Right cardiac atrium (tissue), 5 donors: ENCODE measurements around the gene ALS2CL. TPM values are rescaled to one million over a fixed set of nuclear protein-coding genes. Genes with fewer than 3 reads are reported as not detected.

Experiments
- ATAC-seq, 2 donors: fragments of 200-7000 bp; cut with Tn5 transposase; one replicate each; pipeline versions ENCODE4 v1.8.0 to v1.9.1; 2020; ENCODE audit warnings: moderate library complexity in 2 of 2, mild to moderate bottlenecking in 1 of 2
- DNase-seq, 3 donors: peaks; one replicate each; pipeline ENCODE4 v3.0.0-alpha.2; 2020
- H3K27ac ChIP-seq: one replicate; pipeline ENCODE4 v1.5.1; 2013; ENCODE audit warnings: mild to moderate bottlenecking, low read length, control low read depth, moderate library complexity
- H3K27me3 ChIP-seq: one replicate; pipeline ENCODE4 v1.6.1; 2013; ENCODE audit not compliant: control insufficient read depth, insufficient read depth
- H3K4me1 ChIP-seq: one replicate; pipeline ENCODE4 v1.6.1; 2013; ENCODE audit warnings: low read length; ENCODE audit not compliant: control insufficient read depth, insufficient read depth
- H3K4me3 ChIP-seq: one replicate; pipeline ENCODE4 v1.5.1; 2013; ENCODE audit warnings: low read length, control low read depth
- H3K9me3 ChIP-seq: one replicate; pipeline ENCODE4 v1.6.1; 2013; ENCODE audit warnings: low read length; ENCODE audit not compliant: control insufficient read depth
- WGBS: extraction: QIAGEN DNeasy Blood & Tissue Kit; methylation state at CpG from one replicate; pipeline ENCODE4 v1.1.7; 2013; 5-methylcytosine and 5-hydroxymethylcytosine counted together
- intact Hi-C, 4 donors: fragments of 100-400 bp; cut with DNase I; formaldehyde crosslinking; loops; one replicate each; pipeline versions ENCODE4 v1.11.0 to v1.14.0; 2022 to 2023
- polyA plus RNA-seq: library from polyadenylated mRNA; stranded (reverse); fragments of 200-250 nt; gene quantifications from one replicate; pipeline ENCODE4 v1.2.3, GENCODE V29; 2013
- total RNA-seq, 4 donors: library from RNA; stranded (reverse); fragmentation: NEBNext Ultra II Directional; extraction: Animal tissue kit (Norgen Biotek cat#: 25700); gene quantifications; one replicate each; pipeline ENCODE4 v1.2.1, GENCODE V29; 2021
- donor health status: healthy with polysubstance abuse.
- donor health status: DM: no; HTN: yes; CAD: no.
- donor health status: DM: no; HTN: no; CAD: no.
- donor health status: DM: no; HTN: yes; CAD: no; lungs with severe emphysema.
- donor health status: DM: yes; HTN: yes; CAD: no.

Gene ALS2CL
- total and polyA plus RNA-seq, 5 donors, result 16.1 to 33.1 (median 18.8) TPM

- H3K27ac ChIP-seq, result no peak overlapping the region
- intact Hi-C loops, result no loop called here
- H3K9me3 ChIP-seq, result no peaks in the 10 kb centered on the region
- DNase-seq, result no peak
- no peaks in the 10 kb centered on the region for H3K27me3 ChIP-seq
- ATAC-seq, result no peak
- 80% methylated on average over 2 of the region's 2 CpGs for WGBS
- no peak overlapping the region for H3K4me3 ChIP-seq
- peaks cover 16% of the 10 kb centered on the region for H3K4me1 ChIP-seq
Measured at GRCh38 chr3:46668591-46668990, 24.9 kb downstream of the ALS2CL start.

DNA sequence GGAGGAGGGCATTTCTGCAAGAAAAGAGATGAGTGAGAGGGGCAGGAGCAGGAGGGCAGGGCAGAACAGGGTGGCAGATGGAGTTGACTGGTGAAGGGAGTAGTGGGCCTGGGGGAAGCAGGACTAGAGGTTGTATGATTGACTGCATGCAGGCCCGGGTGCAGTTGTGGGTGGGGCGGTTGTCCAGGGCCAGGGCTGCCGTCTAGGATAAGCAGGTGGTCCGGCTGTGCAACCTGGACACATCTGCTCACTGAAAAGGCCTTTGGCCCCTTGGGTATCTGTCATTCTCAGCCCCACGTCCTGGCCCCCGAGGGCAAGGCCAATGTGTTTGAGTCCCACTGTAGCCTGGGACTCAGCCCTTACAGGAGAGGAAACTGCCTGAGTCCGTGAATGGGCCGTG is 25.4 kb downstream of the ALS2CL start:
- peak in 1 of 3 donors; percentile 40 for DNase-seq
- intact Hi-C loops, result no loop called here
- Histone ChIP-seq H3K4me1 (peaks cover 17% of the 10 kb centered on the region), H3K27ac (no peak overlapping the region), H3K27me3 (no peaks in the 10 kb centered on the region), H3K9me3 (no peaks in the 10 kb centered on the region), H3K4me3 (no peak overlapping the region)
- WGBS, result 75% methylated on average over 8 of the region's 8 CpGs
- no peak for ATAC-seq

DNA sequence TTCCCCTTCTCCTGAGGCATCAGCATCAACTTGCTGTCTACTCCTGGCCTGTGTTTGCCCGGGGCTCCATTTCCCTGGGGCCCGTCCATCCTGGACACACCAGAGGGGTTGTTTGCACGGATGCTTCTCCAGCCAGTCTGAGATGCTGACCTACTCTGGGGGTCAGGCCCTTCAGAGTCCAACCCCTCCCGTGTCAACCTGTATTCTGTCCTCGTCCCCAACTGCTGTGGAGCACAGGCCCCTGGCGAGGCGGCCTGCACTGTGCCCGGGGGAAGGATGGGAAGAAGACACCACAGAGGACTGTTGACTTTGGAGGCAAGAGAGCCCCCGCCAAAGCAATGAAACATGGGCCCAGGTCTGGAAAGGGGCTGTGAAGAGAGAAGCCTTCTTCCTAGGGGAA is 25.8 kb downstream of the ALS2CL start:
- H3K27me3 ChIP-seq, result no peaks in the 10 kb centered on the region
- DNase-seq (no peak), ATAC-seq (no peak)
- no peaks in the 10 kb centered on the region for H3K9me3 ChIP-seq
- no peak overlapping the region for H3K4me3 ChIP-seq
- WGBS, result 91% methylated on average over 9 of the region's 9 CpGs
- intact Hi-C loops, result no loop called here
- no peak overlapping the region for H3K27ac ChIP-seq
- H3K4me1 ChIP-seq, result peaks cover 19% of the 10 kb centered on the region

- H3K27me3 ChIP-seq, result no peaks in the 10 kb centered on the region
- DNase-seq (peak in 2 of 3 donors; percentile 49 to 53), ATAC-seq (peak in 1 of 2 donors; percentile 0)
- WGBS, result 80% methylated on average over 8 of the region's 8 CpGs
- no peak overlapping the region for H3K4me3 ChIP-seq
- intact Hi-C loops, result no loop called here
- no peaks in the 10 kb centered on the region for H3K9me3 ChIP-seq
- peak overlapping the region; percentile 71 for H3K27ac ChIP-seq
- H3K4me1 ChIP-seq, result peaks cover 21% of the 10 kb centered on the region
Measured at GRCh38 chr3:46667061-46667621, 26.3 kb downstream of the ALS2CL start.

DNA sequence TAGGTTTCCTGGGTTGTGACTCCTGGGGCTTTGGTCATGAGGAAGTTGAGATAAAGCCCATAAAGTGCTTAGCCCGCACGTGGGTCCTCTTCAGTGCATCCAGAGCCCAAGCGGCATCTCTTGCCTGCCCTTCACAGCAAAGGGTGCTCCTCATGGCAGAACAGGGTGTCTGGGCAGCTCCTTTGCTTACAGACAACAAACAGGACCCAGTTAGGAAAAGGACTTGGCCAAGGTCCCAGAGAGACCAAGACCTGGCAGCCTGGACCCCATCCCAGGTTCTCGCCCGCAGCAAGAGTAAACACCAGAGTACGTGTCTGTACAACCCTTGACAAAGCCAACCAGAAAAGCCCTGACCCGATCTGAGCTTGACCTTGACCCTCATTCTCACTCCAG is 27.0 kb downstream of the ALS2CL start:
- no peaks in the 10 kb centered on the region for H3K9me3 ChIP-seq
- ATAC-seq, result peak; percentile 19 to 27
- H3K27ac ChIP-seq, result peak overlapping the region; percentile 71
- DNase-seq, result peak in 2 of 3 donors; percentile 73 to 74
- intact Hi-C loops, result no loop called here
- peaks cover 21% of the 10 kb centered on the region for H3K4me1 ChIP-seq
- no peaks in the 10 kb centered on the region for H3K27me3 ChIP-seq
- H3K4me3 ChIP-seq, result no peak overlapping the region
- WGBS, result 59% methylated on average over 7 of the region's 7 CpGs

- Histone ChIP-seq H3K9me3 (no peaks in the 10 kb centered on the region), H3K27me3 (no peaks in the 10 kb centered on the region), H3K4me1 (peaks cover 21% of the 10 kb centered on the region), H3K27ac (peak overlapping the region; percentile 71), H3K4me3 (no peak overlapping the region)
- ATAC-seq (no peak), DNase-seq (peak in 1 of 3 donors; percentile 42)
- 74% methylated on average over 9 of the region's 9 CpGs for WGBS
- intact Hi-C loops, result no loop called here
Measured at GRCh38 chr3:46665763-46666452, 27.6 kb downstream of the ALS2CL start.

DNA sequence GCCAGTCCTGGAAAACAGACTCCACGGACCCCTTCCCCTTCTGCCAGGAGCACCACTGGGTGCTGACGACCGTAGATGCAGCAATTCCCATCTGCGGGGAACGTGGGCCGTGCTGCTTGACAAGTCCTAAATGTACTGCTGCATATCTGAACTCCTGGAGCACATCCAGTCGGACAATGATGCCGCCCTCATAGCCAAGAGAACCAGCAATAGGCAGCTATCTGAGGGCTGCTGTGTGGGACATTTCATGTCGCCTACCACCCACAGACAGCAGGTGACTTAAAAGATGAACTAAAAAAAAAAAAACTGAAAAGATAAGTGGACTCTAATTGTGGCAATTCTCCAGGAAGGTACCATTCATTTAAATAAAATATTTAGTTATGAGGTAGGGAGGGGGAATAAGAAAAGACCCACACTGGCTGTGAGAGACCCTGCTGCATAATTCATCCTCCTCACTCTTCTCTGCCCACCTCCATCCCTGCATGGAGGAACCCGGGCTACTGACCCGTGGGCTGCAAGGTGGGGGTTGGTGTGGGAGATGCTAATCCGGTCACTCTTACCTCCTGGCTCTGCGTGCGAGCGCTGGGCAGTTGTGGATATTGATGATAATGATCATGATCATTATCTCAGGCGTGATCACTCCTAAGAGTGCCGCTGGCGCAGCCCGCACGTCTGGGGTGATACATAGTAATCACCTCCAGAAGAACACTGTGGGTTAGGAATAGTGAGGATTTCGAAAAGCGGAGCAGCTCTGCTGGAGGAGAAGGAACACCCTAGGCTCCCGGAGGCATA is 28.3 kb downstream of the ALS2CL start:
- Histone ChIP-seq H3K9me3 (no peaks in the 10 kb centered on the region), H3K4me3 (no peak overlapping the region), H3K4me1 (peaks cover 21% of the 10 kb centered on the region), H3K27me3 (no peaks in the 10 kb centered on the region), H3K27ac (peak overlapping the region; percentile 90)
- intact Hi-C loops, result no loop called here
- ATAC-seq (peak; percentile 4 to 18), DNase-seq (peak in 2 of 3 donors; percentile 49 to 67)
- 60% methylated on average over 23 of the region's 23 CpGs for WGBS

DNA sequence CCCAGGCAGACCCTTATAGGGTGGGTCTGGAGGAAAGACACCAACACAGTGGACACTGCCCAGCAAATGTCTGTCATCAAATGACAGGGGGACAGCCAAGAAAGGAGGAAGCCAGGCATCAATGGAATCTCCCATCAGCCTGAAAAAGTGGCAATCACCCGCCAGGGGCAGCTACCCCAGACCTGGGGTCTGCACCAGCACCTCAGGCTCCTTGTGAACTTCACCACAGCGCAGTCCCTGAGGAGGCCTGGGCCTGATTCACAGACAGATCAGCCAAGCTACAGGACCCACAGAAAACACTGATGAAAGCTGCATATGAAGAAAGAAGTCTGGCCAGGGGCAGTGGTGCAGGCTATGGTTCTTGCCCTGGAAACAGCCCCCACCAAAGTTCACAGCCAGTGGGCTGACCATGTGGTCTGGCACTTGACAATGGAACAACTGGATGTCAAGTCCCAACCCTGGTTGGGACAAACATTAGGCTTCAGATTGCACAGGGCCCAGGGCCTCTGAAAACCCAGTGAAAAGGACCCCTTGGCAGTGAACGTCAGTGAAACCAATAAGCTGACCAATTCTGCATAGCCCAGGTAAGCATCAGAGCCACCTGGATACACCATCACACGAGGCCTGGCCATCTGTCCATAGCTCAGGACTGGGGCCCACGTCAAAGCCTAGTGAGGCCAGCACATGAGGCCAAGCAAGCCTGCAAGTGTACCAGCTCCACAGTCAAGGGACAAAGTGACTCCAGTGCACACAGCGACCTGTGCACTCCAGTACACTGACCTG is 29.1 kb downstream of the ALS2CL start:
- WGBS, result 81% methylated on average over 6 of the region's 6 CpGs
- Histone ChIP-seq H3K27ac (peak overlapping the region; percentile 90), H3K4me1 (peaks cover 18% of the 10 kb centered on the region)

GRCh38 chr3:46663591-46664135 is 29.8 kb downstream of the ALS2CL start:
- intact Hi-C loops, result no loop called here
- Histone ChIP-seq H3K27me3 (no peaks in the 10 kb centered on the region), H3K27ac (peak overlapping the region; percentile 90), H3K9me3 (no peaks in the 10 kb centered on the region), H3K4me3 (no peak overlapping the region), H3K4me1 (peaks cover 18% of the 10 kb centered on the region)
- DNase-seq (peak in 2 of 3 donors; percentile 48 to 56), ATAC-seq (peak; percentile 5 to 9)
- 51% methylated on average over 8 of the region's 8 CpGs for WGBS

More for the DNA sequence above, 29.1 kb downstream of the ALS2CL start:
- no peaks in the 10 kb centered on the region for H3K9me3 ChIP-seq
- intact Hi-C loops, result no loop called here
- ATAC-seq, result no peak
- H3K4me3 ChIP-seq, result no peak overlapping the region
- no peaks in the 10 kb centered on the region for H3K27me3 ChIP-seq
- DNase-seq, result peak in 2 of 3 donors; percentile 49 to 50

- no peaks in the 10 kb centered on the region for H3K27me3 ChIP-seq
- intact Hi-C loops, result no loop called here
- ATAC-seq, result no peak
- H3K9me3 ChIP-seq, result no peaks in the 10 kb centered on the region
- H3K27ac ChIP-seq, result peak overlapping the region; percentile 13
- H3K4me3 ChIP-seq, result no peak overlapping the region
- WGBS, result 43% methylated on average over 17 of the region's 17 CpGs
- DNase-seq, result peak; percentile 65 to 78 (median 76)
- peaks cover 18% of the 10 kb centered on the region for H3K4me1 ChIP-seq
Measured at GRCh38 chr3:46662771-46663551, 30.5 kb downstream of the ALS2CL start.
